ENCODE measurements around the gene SLC38A9. TPM values are rescaled to one million over a fixed set of nuclear protein-coding genes. Genes with fewer than 3 reads are reported as not detected.

Gene SLC38A9
- total and polyA plus RNA-seq, 2 experiments from 2014 or later = 17.0 to 23.8 TPM

DNA sequence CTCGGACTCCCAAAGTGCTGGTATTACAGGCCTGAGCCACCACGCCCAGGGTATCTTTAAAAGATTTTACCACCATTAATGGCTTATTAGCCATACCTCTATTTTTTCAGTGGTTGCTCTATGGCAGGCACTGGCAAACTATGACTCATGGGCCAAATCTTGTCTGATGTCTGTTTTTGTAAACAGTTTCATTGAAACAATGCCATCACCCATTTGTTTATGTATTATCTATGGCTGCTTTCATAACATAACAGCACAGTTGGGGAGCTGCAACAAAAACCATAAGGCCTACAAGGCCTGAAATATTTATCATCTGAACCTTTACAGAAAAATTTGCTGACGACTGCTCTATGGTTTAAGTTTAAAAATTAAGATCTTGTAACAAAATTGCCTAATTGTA is 66.8 kb downstream of the SLC38A9 start:
- Histone ChIP-seq H3K27me3 (replicated peaks; ENCODE audit: insufficient read depth) (no peaks in the 10 kb centered on the region), H3K27ac (peak overlapping the region; percentile 11; the same call in 1 of the 2 replicates), H3K9me2 (ENCODE audit: insufficient read depth) (no peaks in the 10 kb centered on the region), H3K9ac (no peak overlapping the region), H2AFZ (no peak overlapping the region), H3K79me2 (ENCODE audit: insufficient read depth) (no peaks in the 10 kb centered on the region), H4K20me1 (ENCODE audit: insufficient read depth) (no peaks in the 10 kb centered on the region), H3K36me3 (ENCODE audit: low read depth) (peaks cover 21% of the 10 kb centered on the region; the same call in 1 of the 2 replicates), H3F3A (ENCODE audit: insufficient read depth) (no peaks in the 10 kb centered on the region), H3K9me3 (ENCODE audit: low read depth) (no peaks in the 10 kb centered on the region), H3K4me1 (ENCODE audit: insufficient read depth) (peaks cover 12% of the 10 kb centered on the region; the same call in 1 of the 2 replicates), H3K4me3 (no peak overlapping the region), H3K4me2 (ENCODE audit: unreplicated experiment) (no peak overlapping the region)
- TF ChIP-seq EZH2phosphoT487 (IDR thresholded peaks at IDR 0.05; ENCODE audit: insufficient read depth, low read depth) (no peak), EZH2 (IDR thresholded peaks at IDR 0.05; ENCODE audit: insufficient read depth, poor library complexity, severe bottlenecking) (no peak)
- DNase-seq = peak; percentile 54
- WGBS, 2 experiments (ENCODE audit: low coverage in 1 of 2, low lambda C conversion rate in 2 of 2, missing lambda C conversion rate in 2 of 2) = 69 to 71% methylated on average over 3 of the region's 3 CpGs
- in situ Hi-C loops (cut with MboI) = no loop called here

DNA sequence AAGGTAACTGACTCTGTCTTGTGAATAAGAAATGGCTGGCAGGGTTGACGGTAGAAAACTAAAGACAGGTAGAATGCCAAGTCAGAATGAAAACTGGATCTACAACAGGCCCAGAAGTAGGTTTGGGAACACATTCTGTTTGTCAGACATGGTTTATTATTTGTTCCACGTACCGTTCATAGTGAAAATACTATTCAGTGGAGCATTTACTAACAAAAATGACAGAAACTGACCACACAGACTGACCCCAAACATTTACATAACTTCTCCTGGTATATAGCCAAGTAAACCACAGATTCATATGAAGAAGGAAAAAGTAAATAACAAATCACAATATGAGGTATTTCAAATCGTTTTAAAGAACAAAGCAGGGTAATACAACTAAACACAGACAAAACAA is 73.7 kb downstream of the SLC38A9 start:
- peaks cover 31% of the 10 kb centered on the region for H3K4me1 ChIP-seq (ENCODE audit: insufficient read depth)
- DNase-seq = no peak
- no peaks in the 10 kb centered on the region for H3K27me3 ChIP-seq (replicated peaks; ENCODE audit: insufficient read depth)
- H3K36me3 ChIP-seq (ENCODE audit: low read depth) = peaks cover 10% of the 10 kb centered on the region; the same call in 1 of the 2 replicates
- no peaks in the 10 kb centered on the region for H4K20me1 ChIP-seq (ENCODE audit: insufficient read depth)
- in situ Hi-C loops (cut with MboI) = no loop called here
- TF ChIP-seq EZH2phosphoT487 (IDR thresholded peaks at IDR 0.05; ENCODE audit: insufficient read depth, low read depth) = no peak
- no peak for TF ChIP-seq EZH2 (IDR thresholded peaks at IDR 0.05; ENCODE audit: insufficient read depth, poor library complexity, severe bottlenecking)
- H3K27ac ChIP-seq = no peak overlapping the region
- H3K9ac ChIP-seq = no peak overlapping the region
- 84 to 86% methylated on average over 4 of the region's 4 CpGs for WGBS, 2 experiments (ENCODE audit: low coverage in 1 of 2, low lambda C conversion rate in 2 of 2, missing lambda C conversion rate in 2 of 2)
- H3K9me2 ChIP-seq (ENCODE audit: insufficient read depth) = no peaks in the 10 kb centered on the region
- peaks cover 12% of the 10 kb centered on the region; the same call in 1 of the 2 replicates for H3F3A ChIP-seq (ENCODE audit: insufficient read depth)
- H3K79me2 ChIP-seq (ENCODE audit: insufficient read depth) = no peaks in the 10 kb centered on the region
- H3K9me3 ChIP-seq (ENCODE audit: low read depth) = no peaks in the 10 kb centered on the region
- no peak overlapping the region for H3K4me3 ChIP-seq
- no peak overlapping the region for H2AFZ ChIP-seq
- H3K4me2 ChIP-seq (ENCODE audit: unreplicated experiment) = no peak overlapping the region

DNA sequence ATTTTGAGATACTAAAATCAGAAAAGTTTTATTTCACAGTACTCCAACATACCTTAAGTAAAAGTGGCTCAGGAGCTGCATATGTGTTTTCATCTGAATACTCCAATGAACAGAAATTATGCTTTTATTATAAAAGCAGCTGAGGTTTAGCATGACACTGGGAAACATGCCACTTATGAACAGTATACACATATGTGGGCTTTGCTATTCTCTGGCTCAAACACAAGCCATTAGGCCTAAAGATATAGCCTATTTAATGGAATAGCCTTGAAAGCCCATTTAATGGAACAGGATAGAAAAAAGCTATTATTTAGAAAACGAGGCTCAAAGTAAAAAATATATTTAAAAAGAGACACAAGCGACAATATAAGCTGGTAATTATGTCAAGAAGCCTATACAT is 74.1 kb downstream of the SLC38A9 start:
- Histone ChIP-seq H3K27ac (no peak overlapping the region), H3K79me2 (ENCODE audit: insufficient read depth) (no peaks in the 10 kb centered on the region), H3K9ac (no peak overlapping the region), H3K9me2 (ENCODE audit: insufficient read depth) (no peaks in the 10 kb centered on the region), H3K4me1 (ENCODE audit: insufficient read depth) (peaks cover 35% of the 10 kb centered on the region), H4K20me1 (ENCODE audit: insufficient read depth) (no peaks in the 10 kb centered on the region), H3K4me3 (no peak overlapping the region), H3K27me3 (replicated peaks; ENCODE audit: insufficient read depth) (no peaks in the 10 kb centered on the region), H3K9me3 (ENCODE audit: low read depth) (no peaks in the 10 kb centered on the region), H3K36me3 (ENCODE audit: low read depth) (peaks cover 9% of the 10 kb centered on the region; the same call in 1 of the 2 replicates), H2AFZ (no peak overlapping the region), H3F3A (ENCODE audit: insufficient read depth) (peaks cover 12% of the 10 kb centered on the region; the same call in 1 of the 2 replicates), H3K4me2 (ENCODE audit: unreplicated experiment) (no peak overlapping the region)
- no peak for DNase-seq
- WGBS, 2 experiments (ENCODE audit: low coverage in 1 of 2, low lambda C conversion rate in 2 of 2, missing lambda C conversion rate in 2 of 2) = 93 to 97% methylated on average over 2 of the region's 2 CpGs
- in situ Hi-C loops (cut with MboI) = no loop called here
- TF ChIP-seq EZH2phosphoT487 (IDR thresholded peaks at IDR 0.05; ENCODE audit: insufficient read depth, low read depth) (no peak), EZH2 (IDR thresholded peaks at IDR 0.05; ENCODE audit: insufficient read depth, poor library complexity, severe bottlenecking) (no peak)

DNA sequence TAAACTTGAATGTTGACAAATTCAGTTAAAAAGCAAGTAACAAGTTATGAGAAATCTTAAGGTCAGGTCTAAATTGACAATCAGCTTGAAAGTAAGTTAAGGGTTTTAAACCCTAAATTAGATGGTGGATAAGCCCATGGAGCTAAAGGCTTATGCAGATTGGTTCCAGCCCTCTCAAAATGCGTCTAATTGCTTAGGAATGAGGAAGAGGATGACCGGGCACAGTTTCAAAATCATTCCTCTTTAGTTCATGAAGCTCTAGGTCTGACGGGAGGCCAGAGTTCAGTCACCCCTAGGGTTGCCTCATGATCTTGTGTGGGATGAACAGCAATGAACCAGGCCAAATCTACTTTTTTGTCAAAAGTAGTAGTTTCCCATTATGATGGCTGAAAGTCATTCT is 75.4 kb downstream of the SLC38A9 start:
- H3K4me3 ChIP-seq = no peak overlapping the region
- H3K9me2 ChIP-seq (ENCODE audit: insufficient read depth) = no peaks in the 10 kb centered on the region
- H3K79me2 ChIP-seq (ENCODE audit: insufficient read depth) = no peaks in the 10 kb centered on the region
- H3K9me3 ChIP-seq (ENCODE audit: low read depth) = no peaks in the 10 kb centered on the region
- peak; percentile 68 for DNase-seq
- H3K9ac ChIP-seq = no peak overlapping the region
- peak overlapping the region; percentile 2 for H3K4me2 ChIP-seq (ENCODE audit: unreplicated experiment)
- H3K36me3 ChIP-seq (ENCODE audit: low read depth) = no peaks in the 10 kb centered on the region
- no peaks in the 10 kb centered on the region for H3K27me3 ChIP-seq (replicated peaks; ENCODE audit: insufficient read depth)
- peaks cover 36% of the 10 kb centered on the region for H3K4me1 ChIP-seq (ENCODE audit: insufficient read depth)
- H2AFZ ChIP-seq = no peak overlapping the region; the same call in 1 of the 2 replicates
- no peak overlapping the region for H3K27ac ChIP-seq
- peaks cover 12% of the 10 kb centered on the region; the same call in 1 of the 2 replicates for H3F3A ChIP-seq (ENCODE audit: insufficient read depth)
- TF ChIP-seq EZH2 (IDR thresholded peaks at IDR 0.05; ENCODE audit: insufficient read depth, poor library complexity, severe bottlenecking) = no peak
- TF ChIP-seq EZH2phosphoT487 (IDR thresholded peaks at IDR 0.05; ENCODE audit: insufficient read depth, low read depth) = no peak
- in situ Hi-C loops (cut with MboI) = no loop called here
- 0 to 2% methylated on average over 3 of the region's 3 CpGs for WGBS, 2 experiments (ENCODE audit: low coverage in 1 of 2, low lambda C conversion rate in 2 of 2, missing lambda C conversion rate in 2 of 2)
- H4K20me1 ChIP-seq (ENCODE audit: insufficient read depth) = no peaks in the 10 kb centered on the region

All from GM23248 (cell line).